DMS114 treated with DMSO at 0.1 percent for 48 hours (cell line): ENCODE data around the gene GABRA5.

ENCODE experiments used
- DNase-seq: peaks from one replicate; lab custom pipeline; 2025; ENCODE audit not compliant: unreplicated experiment; lab: John Stamatoyannopoulos, UW

Gene GABRA5

DNA sequence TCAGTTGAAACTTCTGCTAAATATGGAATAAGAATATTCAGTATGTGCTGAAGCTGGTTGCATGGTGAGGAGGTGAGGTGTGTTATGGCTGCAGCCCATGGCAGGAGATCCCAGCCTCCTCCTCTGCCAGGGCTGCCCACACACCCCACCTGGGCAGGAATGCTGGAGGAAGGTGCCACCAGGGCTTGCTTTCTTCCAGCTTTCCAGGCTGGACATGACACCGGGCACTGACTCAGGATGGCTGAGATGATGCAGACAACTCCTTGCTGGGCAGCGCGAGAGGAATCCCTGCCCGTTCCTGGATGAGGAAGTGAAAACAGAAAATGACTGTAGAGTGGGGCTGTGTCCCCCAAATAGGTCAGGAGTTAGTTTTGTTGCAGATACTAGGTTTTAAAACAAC lies 118.2 kb downstream of the GABRA5 start:
- no peak for DNase-seq

DNA sequence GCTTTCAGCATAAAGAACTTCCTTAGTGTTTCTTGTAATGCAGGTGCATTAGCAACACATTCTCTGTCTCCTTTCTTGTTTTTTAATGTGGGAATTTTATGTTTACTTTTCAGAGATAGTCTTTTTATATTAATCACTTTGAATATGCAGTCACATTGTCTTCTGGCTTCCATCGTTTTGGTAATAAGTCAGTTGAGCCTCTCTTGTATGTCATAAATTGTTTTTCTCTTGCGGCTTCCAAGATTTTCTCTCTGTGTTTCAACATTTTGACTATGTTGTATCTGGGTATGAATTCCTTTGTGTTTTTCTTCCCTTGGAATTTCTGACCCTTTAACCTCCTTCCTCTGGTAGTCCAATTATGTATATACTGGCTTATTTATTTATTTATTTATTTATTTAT lies 129.4 kb downstream of the GABRA5 start:
- no peak for DNase-seq
